GM12878 (cell line): ENCODE measurements around the gene MIEF1. TPM values are rescaled to one million over a fixed set of nuclear protein-coding genes. Genes with fewer than 3 reads are reported as not detected.

Source experiments
- ATAC-seq: fragments of 200-7000 bp; cut with Tn5 transposase; 3 replicates; pipeline ENCODE4 v1.9.1; 2020; ENCODE audit warnings: mild to moderate bottlenecking, moderate library complexity
- BruUV-seq: library from RNA; stranded (reverse); fragments of 400-500 nt; replicated peaks from 2 replicates; lab custom pipeline; 2021; lab: Mats Ljungman, UMichigan
- CTCF ChIA-PET: fragments of 300-600 bp; sonication (Branson Sonifier 250); formaldehyde crosslinking; extraction: SDS; loops from one replicate; lab custom pipeline; 2021; ENCODE audit warnings: inconsistent platforms; lab: Yijun Ruan, JAX
- POLR2A ChIA-PET: fragments of 350-600 bp; formaldehyde crosslinking; extraction: SDS; loops from one replicate; lab custom pipeline; 2021; ENCODE audit warnings: inconsistent platforms; lab: Charles Lee
- RAD21 ChIA-PET: fragments of 300-600 bp; sonication (Branson Sonifier 250); formaldehyde crosslinking; loops from one replicate; lab custom pipeline; 2023; ENCODE audit warnings: antibody characterized with exemption; ENCODE audit not compliant: unreplicated experiment; lab: Charles Lee
- SMC1A ChIA-PET: fragments of 300-600 bp; sonication (Branson Sonifier 250); formaldehyde crosslinking; loops from one replicate; lab custom pipeline; 2023; ENCODE audit not compliant: unreplicated experiment, uncharacterized antibody; lab: Charles Lee
- DNase-seq: peaks from one replicate; pipeline ENCODE4 v3.0.0-alpha.2; 2011; ENCODE audit warnings: low read depth, low spot score
- FAIRE-seq: peaks from 3 replicates; lab custom pipeline; 2011; peaks lifted over from hg19 to GRCh38; lab: Jason Lieb, UNC
- H2AFZ ChIP-seq: 2 replicates; pipeline ENCODE4 v1.6.0; 2011; ENCODE audit warnings: low read depth, low read length, control low read depth; ENCODE audit not compliant: control insufficient read depth
- H3K27ac ChIP-seq: 2 replicates; pipeline ENCODE4 v1.5.1; 2011; ENCODE audit warnings: control low read depth; ENCODE audit not compliant: control insufficient read depth, insufficient read depth
- H3K27me3 ChIP-seq, 2 experiments: replicated peaks in 1 of 2; 2 replicates each; pipeline versions ENCODE4 v1.6.0 to v1.6.1; 2011; ENCODE audit warnings: low read length in 1 of 2; ENCODE audit not compliant: control insufficient read depth in 2 of 2, insufficient read depth in 2 of 2
- H3K36me3 ChIP-seq, 2 experiments: 2 replicates each; pipeline ENCODE4 v1.5.1; 2011; ENCODE audit warnings: low read length in 1 of 2; ENCODE audit not compliant: control insufficient read depth in 2 of 2, insufficient read depth in 2 of 2
- H3K4me1 ChIP-seq: 2 replicates; pipeline ENCODE4 v1.6.1; 2011; ENCODE audit warnings: mild to moderate bottlenecking, low read length, moderate library complexity, mixed read lengths; ENCODE audit not compliant: control insufficient read depth, insufficient read depth
- H3K4me2 ChIP-seq: 2 replicates; pipeline ENCODE4 v1.6.0; 2011; ENCODE audit warnings: control low read depth; ENCODE audit not compliant: control insufficient read depth, insufficient read depth
- H3K4me3 ChIP-seq: fragments of 200-600 bp; sonication (generic); 2 replicates; pipeline ENCODE4 v1.5.1; 2016
- H3K79me2 ChIP-seq: 2 replicates; pipeline ENCODE4 v1.6.0; 2011; ENCODE audit warnings: low read length; ENCODE audit not compliant: control insufficient read depth, insufficient read depth
- H3K9ac ChIP-seq: 2 replicates; pipeline ENCODE4 v1.8.0; 2011; ENCODE audit warnings: low read length, control low read depth, mixed read lengths; ENCODE audit not compliant: control insufficient read depth, insufficient read depth
- H3K9me3 ChIP-seq: replicated peaks from 3 replicates; pipeline ENCODE4 v1.5.1; 2011; ENCODE audit warnings: mild to moderate bottlenecking, low read length; ENCODE audit not compliant: control insufficient read depth, insufficient read depth
- H4K20me1 ChIP-seq: 2 replicates; pipeline ENCODE4 v1.6.0; 2011; ENCODE audit not compliant: control insufficient read depth, insufficient read depth
- ASH2L ChIP-seq: fragments of 300-600, 200-600 bp; sonication (generic); IDR thresholded peaks from 2 replicates; pipeline ENCODE4 v1.6.1; 2017; ENCODE audit warnings: low read depth, mild to moderate bottlenecking, borderline replicate concordance
- BCL3 ChIP-seq: IDR thresholded peaks from 2 replicates; pipeline ENCODE4 v1.6.1; 2011; ENCODE audit warnings: borderline replicate concordance, low read depth, mild to moderate bottlenecking, moderate library complexity, low read length; ENCODE audit not compliant: insufficient read depth, poor library complexity, severe bottlenecking
- BHLHE40 ChIP-seq, 2 experiments: fragments of 450-650 bp in 1 of 2; IDR thresholded peaks; 2 replicates each; pipeline ENCODE4 v1.6.1; 2011 to 2017; ENCODE audit warnings: low read depth in 2 of 2, borderline replicate concordance in 1 of 2, improper control_type of control experiment in 1 of 2, low read length in 1 of 2, mild to moderate bottlenecking in 1 of 2
- BMI1 ChIP-seq: fragments of 450-650 bp; IDR thresholded peaks from 2 replicates; pipeline ENCODE4 v1.6.1; 2016; ENCODE audit warnings: mild to moderate bottlenecking, moderate library complexity, borderline replicate concordance
- CEBPB ChIP-seq, 2 experiments: fragments of 150-350 bp in 1 of 2; IDR thresholded peaks; 2 replicates each; pipeline ENCODE4 v1.6.1; 2012 to 2014; ENCODE audit warnings: low read depth in 2 of 2, low read length in 2 of 2, borderline replicate concordance in 1 of 2, inconsistent platforms in 1 of 2
- CREB1 ChIP-seq: IDR thresholded peaks from 2 replicates; pipeline ENCODE4 v1.6.1; 2012; ENCODE audit warnings: low read depth, mild to moderate bottlenecking, inconsistent platforms
- EGR1 ChIP-seq, 2 experiments: IDR thresholded peaks; 1 replicate in 1 of 2; 2 replicates in 1 of 2; pipeline ENCODE4 v1.6.1; 2011 to 2012; ENCODE audit warnings: low read depth in 2 of 2, low read length in 2 of 2, borderline replicate concordance in 1 of 2, mild to moderate bottlenecking in 1 of 2, moderate library complexity in 1 of 2
- IKZF1 ChIP-seq: fragments of 450-650 bp; conservative IDR thresholded peaks from 2 replicates; pipeline ENCODE4 v1.6.1; 2017; ENCODE audit warnings: antibody characterized with exemption, mild to moderate bottlenecking
- JUNB ChIP-seq: IDR thresholded peaks from 2 replicates; pipeline ENCODE4 v1.6.1; 2016; ENCODE audit warnings: antibody characterized with exemption, mild to moderate bottlenecking
- JUND ChIP-seq: IDR thresholded peaks from 2 replicates; pipeline ENCODE4 v1.6.1; 2012; ENCODE audit warnings: low read depth, mild to moderate bottlenecking, low read length, improper control_type of control experiment, moderate library complexity
- MLLT1 ChIP-seq: fragments of 450-650 bp; IDR thresholded peaks from 2 replicates; pipeline ENCODE4 v1.6.1; 2016; ENCODE audit warnings: mild to moderate bottlenecking
- MXI1 ChIP-seq: fragments of 150-350 bp; IDR thresholded peaks from 2 replicates; pipeline ENCODE4 v1.6.1; 2011; ENCODE audit warnings: low read depth, mild to moderate bottlenecking, inconsistent platforms, low read length, improper control_type of control experiment
- POLR2A ChIP-seq: IDR thresholded peaks from 2 replicates; pipeline ENCODE4 v1.6.1; 2011; ENCODE audit warnings: low read depth, mild to moderate bottlenecking, low read length
- RB1 ChIP-seq: fragments of 450-650 bp; formaldehyde crosslinking; IDR thresholded peaks from 2 replicates; pipeline ENCODE4 v1.6.1; 2017; ENCODE audit warnings: mild to moderate bottlenecking, borderline replicate concordance
- SMAD1 ChIP-seq: fragments of 450-650 bp; IDR thresholded peaks from 2 replicates; pipeline ENCODE4 v1.6.1; 2018; ENCODE audit warnings: mild to moderate bottlenecking, low read depth; ENCODE audit not compliant: partially characterized antibody
- SMARCA5 ChIP-seq: fragments of 450-650 bp; IDR thresholded peaks from 2 replicates; pipeline ENCODE4 v1.6.1; 2017; ENCODE audit warnings: mild to moderate bottlenecking
- YY1 ChIP-seq: IDR thresholded peaks from 2 replicates; pipeline ENCODE4 v1.6.1; 2011; ENCODE audit warnings: low read depth, mild to moderate bottlenecking, low read length
- WGBS: methylation state at CpG from one replicate; pipeline ENCODE4 v1.1.6; 2016; ENCODE audit warnings: low lambda C conversion rate; ENCODE audit not compliant: insufficient replicate concordance, insufficient coverage; ENCODE audit errors: missing lambda C conversion rate; 5-methylcytosine and 5-hydroxymethylcytosine counted together
- in situ Hi-C: fragments of 300-500 bp; cut with MboI; formaldehyde crosslinking; loops from 9 replicates; pipeline ENCODE4 v1.14.3; 2018; ENCODE audit warnings: mixed read lengths
- intact Hi-C: fragments of 100-400 bp; cut with micrococcal nuclease; formaldehyde crosslinking; loops from one replicate; pipeline ENCODE4 v1.14.2; 2022; ENCODE audit not compliant: unreplicated experiment
- polyA plus RNA-seq, 11 experiments: library from polyadenylated mRNA; depleted of rRNA in 4 of 11; unstranded in 6 of 11; stranded (reverse) in 5 of 11; fragments of >200 nt; fragmentation: Nextera tagmentation in 4 of 11; fragmentation: Illumina TruSeq in 1 of 11; extraction: Ambion mirVana in 4 of 11; extraction: Trizol in 1 of 11; gene quantifications; 1 replicate in 1 of 11; 2 replicates in 10 of 11; pipeline versions ENCODE4 v1.2.1 to v1.2.3, GENCODE V29; 2011 to 2016; ENCODE audit warnings: inconsistent platforms in 2 of 11, missing spikeins in 2 of 11, low read depth in 1 of 11
- total RNA-seq, 4 experiments: library from RNA; depleted of rRNA in 3 of 4; stranded (reverse); fragments of >200 nt in 3 of 4; fragmentation: Illumina TruSeq in 1 of 4; extraction: Trizol in 1 of 4; gene quantifications; 2 replicates each; pipeline versions ENCODE4 v1.2.1 to v1.2.3, GENCODE V29; 2013 to 2021

The MIEF1 gene
- total and polyA plus RNA-seq, 10 of the 15 experiments (the other 5 are each of a cell fraction or from before 2014, with no cell fraction given) = 12.4 to 52.3 (median 29.3) TPM

- no peak for TF ChIP-seq BCL3
Measured at GRCh38 chr22:39463277-39463676, 38.8 kb upstream of the MIEF1 start (continued).

GRCh38 chr22:39463931-39464390 is 38.1 kb upstream of the MIEF1 start:
- WGBS = 91% methylated on average over 10 of the region's 10 CpGs
- Histone ChIP-seq H3K79me2 (peaks cover 83% of the 10 kb centered on the region), H3K4me3 (no peak overlapping the region), H4K20me1 (no peaks in the 10 kb centered on the region), H3K27me3 (no peaks in the 10 kb centered on the region), H3K36me3 (peaks cover 3 to 14% of the 10 kb centered on the region in 2 experiments; a peak in 2 of 4 replicates), H3K4me1 (peaks cover 67% of the 10 kb centered on the region), H3K9ac (no peak overlapping the region), H2AFZ (no peak overlapping the region), H3K9me3 (no peaks in the 10 kb centered on the region), H3K4me2 (peak overlapping the region; percentile 94), H3K27ac (peak overlapping the region; percentile 27)
- no TSS peak for BruUV-seq
- POLR2A ChIA-PET = interaction anchor here (0.8 to 2.0 kb wide), 5 partner anchors 10 to 38 kb away, joined by 3 to 10 read pairs (median 5); partner anchors contain the start of gene MIEF1
- SMC1A ChIA-PET = interaction anchor here (1.0 to 2.6 kb wide), 5 partner anchors 10 to 65 kb away, joined by 3 to 14 read pairs (median 4); partner anchors contain the start of gene TAB1
- no peak for TF ChIP-seq ASH2L
- no peak for TF ChIP-seq BHLHE40 (IDR thresholded peaks at IDR 0.05; ENCODE audit: borderline replicate concordance in 1 of 2, low read depth in 2 of 2, low read length in 1 of 2)
- TF ChIP-seq SMAD1 = no peak
- no peak for TF ChIP-seq CEBPB (IDR thresholded peaks at IDR 0.05; ENCODE audit: borderline replicate concordance in 1 of 2, low read depth in 2 of 2, low read length in 2 of 2)
- TF ChIP-seq EGR1 (IDR thresholded peaks at IDR 0.05; ENCODE audit: borderline replicate concordance in 1 of 2, low read depth in 2 of 2, low read length in 2 of 2) = 0 out of 3 replicates have a peak, but pooled peaks of 1 of the 2 experiments have one; percentile 16
- TF ChIP-seq BMI1 = no peak
- TF ChIP-seq POLR2A = 0 out of 2 replicates have a peak, but pooled peaks have one; percentile 19
- no peak for TF ChIP-seq JUND
- TF ChIP-seq SMARCA5 = no peak
- TF ChIP-seq RB1 = no peak
- no peak for TF ChIP-seq JUNB
- TF ChIP-seq CREB1 = no peak
- no peak for TF ChIP-seq YY1
- no peak for TF ChIP-seq IKZF1
- no peak for TF ChIP-seq MLLT1
- TF ChIP-seq MXI1 = no peak
- CTCF ChIA-PET = interaction anchor here (0.6 to 1.6 kb wide), 7 partner anchors 10 to 424 kb away, joined by 3 to 6 read pairs (median 4); partner anchors contain the start of gene TAB1
- DNase-seq = no peak
- in situ Hi-C loops (no loop called here), intact Hi-C loops (loop anchor here (2.0 kb wide), 1 partner anchor 65 kb away; the partner anchor contains the start of gene TAB1)
- no peak for FAIRE-seq
- no peak for ATAC-seq
- RAD21 ChIA-PET = interaction anchor here (1.1 to 5.7 kb wide), 4 partner anchors 9 to 56 kb away, joined by 3 to 57 read pairs (median 4); partner anchors contain the start of gene ATF4
